GM19193 (cell line): ENCODE measurements around the gene IL18RAP.

Source experiments
- POLR2A ChIP-seq: IDR thresholded peaks from 4 replicates; pipeline ENCODE4 v1.6.1; 2011; ENCODE audit not compliant: insufficient read depth, insufficient read length; ENCODE audit errors: extremely low read depth

Gene IL18RAP

DNA sequence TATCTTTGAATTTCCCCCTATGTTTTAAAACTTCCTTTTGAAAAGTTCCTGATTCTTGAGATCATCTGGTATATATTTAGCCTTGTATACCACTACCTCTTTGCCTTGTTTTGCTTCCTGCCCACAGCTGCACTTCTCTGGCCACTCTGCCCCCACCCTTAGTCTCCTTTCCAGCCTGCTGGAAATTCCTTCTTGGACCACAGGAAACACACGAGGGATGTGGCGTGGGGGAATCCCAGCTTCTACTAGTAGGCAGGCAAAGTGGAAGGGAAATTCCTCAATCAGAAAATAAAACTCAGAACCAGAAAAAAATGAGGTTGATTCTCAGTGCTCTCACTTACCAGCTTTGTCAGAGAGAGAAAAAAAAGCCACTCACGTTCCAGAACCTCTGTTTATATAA, 13.4 kb downstream of the IL18RAP start:
- no peak for TF ChIP-seq POLR2A

DNA sequence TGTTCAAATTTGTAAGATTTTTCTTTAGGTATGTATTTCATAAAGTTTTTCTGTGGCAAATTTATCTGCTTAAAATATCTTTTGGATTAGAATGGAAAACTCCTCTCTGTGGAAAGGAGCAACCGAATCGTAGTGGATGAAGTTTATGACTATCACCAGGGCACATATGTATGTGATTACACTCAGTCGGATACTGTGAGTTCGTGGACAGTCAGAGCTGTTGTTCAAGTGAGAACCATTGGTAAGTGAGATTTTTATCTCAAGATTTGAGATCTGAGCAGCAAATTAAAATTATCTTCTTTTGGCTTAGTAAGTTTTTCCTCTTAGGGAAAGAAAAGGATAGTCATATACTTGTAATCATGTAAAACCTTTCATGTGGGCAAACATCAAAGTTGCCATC, 14.2 kb downstream of the IL18RAP start:
- no peak for TF ChIP-seq POLR2A

DNA sequence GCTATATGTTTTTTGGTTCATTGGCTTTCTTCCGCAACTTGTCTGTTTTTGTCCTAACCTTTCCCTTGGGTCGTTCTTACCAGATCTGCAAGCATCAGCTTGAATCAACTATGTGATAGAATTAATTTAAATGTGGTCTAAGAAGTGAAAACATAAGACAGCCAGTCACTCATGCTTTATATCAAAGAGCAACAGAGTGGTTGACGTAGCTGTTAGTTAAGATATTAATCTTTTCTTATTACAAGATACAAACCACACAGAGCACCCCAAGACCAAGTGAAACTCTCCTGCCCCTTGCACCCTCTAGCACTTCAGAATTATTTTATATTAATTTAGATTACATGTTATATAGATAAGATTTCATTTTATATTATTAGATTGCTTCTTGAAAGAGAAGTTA, 15.2 kb downstream of the IL18RAP start:
- no peak for TF ChIP-seq POLR2A

DNA sequence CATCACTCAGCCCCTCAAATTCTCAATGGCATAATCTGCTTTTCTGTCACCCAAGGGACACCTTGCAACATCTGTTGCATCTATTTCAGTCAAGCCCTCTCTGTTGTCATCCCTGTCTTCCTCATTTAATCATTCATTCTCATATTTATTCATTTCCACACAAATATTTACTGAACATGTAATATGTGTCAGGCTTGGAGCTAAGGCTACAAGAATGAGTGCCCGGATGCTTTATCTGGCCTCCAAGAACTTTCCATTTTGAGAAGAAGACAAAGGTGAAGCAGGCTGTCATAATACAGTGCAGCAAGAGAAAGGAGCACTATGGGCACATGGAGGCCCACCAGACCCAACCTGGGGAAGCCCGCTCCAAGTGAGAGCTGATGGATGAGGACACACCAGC, 15.6 kb downstream of the IL18RAP start:
- no peak for TF ChIP-seq POLR2A

DNA sequence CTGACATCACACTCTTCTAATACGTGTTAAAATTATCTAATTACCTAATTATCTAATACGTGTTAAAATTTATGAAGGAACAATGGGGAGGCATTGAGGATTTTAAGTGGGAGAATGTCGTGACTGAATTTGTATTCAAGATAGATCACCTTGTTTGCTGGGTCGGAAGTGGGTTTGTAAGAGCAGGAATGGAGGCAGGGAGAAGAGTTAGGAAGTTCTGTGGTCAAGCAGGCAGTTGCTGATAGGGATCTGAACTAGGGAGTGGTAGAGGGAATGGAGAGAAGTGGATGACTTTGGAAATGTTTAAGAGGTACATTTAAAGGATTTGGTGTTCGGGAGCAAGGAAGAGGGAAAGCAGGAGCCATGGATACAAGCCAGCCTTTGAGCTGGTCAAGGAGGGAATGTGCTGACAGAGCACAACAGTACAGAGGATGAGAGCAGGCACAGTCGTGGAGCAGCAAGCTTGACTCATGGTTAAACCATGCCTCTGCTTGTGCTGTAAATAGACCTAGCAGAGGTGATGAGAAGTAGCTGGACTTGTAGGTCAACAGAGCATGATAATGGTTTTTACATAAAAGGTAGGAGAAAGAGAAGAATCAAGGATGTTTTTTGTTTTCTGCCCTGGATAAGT, 16.2 kb downstream of the IL18RAP start:
- TF ChIP-seq POLR2A = no peak

DNA sequence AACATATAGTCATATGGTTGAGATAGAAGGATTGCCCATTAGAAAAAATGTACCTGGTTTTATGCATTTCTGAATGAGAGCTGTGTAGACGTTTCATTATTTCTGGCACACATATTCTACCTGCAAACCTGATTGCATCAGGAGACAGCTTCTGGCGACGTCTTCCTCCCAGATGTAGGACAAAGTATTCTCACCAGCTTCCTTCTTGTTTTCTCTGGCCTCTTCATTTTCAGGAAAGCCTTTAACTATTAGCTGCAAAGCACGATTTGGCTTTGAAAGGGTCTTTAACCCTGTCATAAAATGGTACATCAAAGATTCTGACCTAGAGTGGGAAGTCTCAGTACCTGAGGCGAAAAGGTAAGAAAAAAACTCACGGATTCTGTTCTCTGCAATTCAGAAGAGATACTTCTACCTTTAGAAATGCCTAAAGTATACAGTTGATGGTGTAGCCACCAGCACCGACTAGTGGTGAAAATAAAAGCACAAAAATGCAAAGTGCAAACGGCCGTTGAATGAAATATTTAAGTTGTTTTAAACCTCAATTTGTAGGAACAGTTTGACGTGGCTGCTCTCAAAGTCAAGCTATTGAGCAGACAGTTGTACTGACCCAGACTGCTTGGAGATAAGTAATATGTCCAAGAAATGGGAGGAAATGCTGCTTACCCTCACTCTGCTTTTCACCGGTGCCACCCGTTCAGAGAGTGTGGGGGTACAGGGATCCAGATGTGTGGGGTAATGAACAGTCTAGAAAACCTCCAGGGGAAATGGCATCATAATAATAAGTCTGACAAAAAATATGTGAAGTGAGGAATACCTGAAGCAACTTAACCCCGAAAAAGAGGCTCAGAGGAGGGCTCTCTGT, 20.2 kb downstream of the IL18RAP start:
- no peak for TF ChIP-seq POLR2A

DNA sequence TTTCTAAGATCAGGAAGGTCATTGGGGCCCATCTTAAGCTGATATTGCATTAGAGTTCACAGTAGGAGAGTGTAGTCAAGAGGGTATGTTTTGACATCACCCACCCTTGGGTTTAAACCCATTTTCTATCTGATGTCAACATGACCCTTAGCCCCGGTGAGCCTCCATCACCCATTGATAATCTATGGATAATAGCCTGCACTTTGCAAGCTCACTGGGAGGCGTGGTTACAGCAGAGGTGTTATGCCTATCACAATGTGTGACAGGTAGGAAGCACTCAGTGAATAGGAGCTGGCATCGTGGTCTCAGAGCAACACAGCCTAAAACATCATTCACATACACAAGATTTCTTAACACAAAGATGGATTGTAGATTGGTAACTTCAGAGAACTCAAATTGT, 21.3 kb downstream of the IL18RAP start:
- no peak for TF ChIP-seq POLR2A

DNA sequence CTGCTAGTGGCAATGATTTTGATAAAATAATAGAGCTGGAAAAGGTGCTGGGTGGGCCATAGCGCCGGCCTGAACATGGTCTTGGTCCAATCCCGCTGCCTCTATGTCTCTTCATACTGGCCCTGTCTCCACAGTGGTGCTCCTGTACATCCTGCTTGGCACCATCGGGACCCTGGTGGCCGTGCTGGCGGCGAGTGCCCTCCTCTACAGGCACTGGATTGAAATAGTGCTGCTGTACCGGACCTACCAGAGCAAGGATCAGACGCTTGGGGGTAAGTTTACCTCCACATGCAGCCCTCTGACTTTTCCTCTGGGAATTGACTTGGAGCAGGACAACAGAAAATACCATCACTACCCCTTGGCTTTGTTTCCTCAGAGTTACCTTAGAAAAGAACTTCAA, 24.0 kb downstream of the IL18RAP start:
- TF ChIP-seq POLR2A = no peak

DNA sequence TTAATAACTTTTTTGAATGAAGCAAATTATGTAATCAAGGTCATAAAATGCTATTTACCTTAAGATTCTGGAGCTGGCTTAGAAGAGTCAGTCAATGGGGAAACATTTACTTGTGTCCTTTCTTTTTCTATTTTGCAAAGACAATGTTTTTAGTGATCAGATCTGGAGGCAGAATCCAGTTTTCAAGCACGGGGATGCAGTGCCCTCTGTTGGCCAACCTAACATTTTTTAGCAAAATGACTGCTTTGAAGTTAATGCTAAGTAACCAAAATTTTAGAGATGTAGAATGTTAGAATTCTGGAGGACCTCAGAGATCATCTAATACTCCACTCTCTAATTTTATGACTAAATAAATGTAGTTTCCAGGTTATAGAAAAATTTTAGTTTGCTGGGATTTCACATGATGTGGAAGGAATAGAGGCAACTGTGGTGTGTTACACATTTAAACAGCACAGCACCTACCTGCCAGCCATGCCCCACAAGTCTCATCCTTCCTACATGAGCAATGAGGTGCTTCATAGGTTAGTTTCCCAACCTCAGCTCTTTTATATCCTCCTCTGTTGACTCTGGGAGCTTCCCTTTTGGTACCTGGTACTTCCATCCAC, 26.5 kb downstream of the IL18RAP start:
- TF ChIP-seq POLR2A = no peak

DNA sequence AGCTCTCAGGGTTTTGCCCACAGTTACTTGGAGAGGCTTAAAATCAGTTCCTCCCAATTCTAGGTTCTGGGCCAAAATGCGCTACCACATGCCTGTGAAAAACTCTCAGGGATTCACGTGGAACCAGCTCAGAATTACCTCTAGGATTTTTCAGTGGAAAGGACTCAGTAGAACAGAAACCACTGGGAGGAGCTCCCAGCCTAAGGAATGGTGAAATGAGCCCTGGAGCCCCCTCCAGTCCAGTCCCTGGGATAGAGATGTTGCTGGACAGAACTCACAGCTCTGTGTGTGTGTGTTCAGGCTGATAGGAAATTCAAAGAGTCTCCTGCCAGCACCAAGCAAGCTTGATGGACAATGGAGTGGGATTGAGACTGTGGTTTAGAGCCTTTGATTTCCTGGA, 29.0 kb downstream of the IL18RAP start:
- TF ChIP-seq POLR2A = no peak

DNA sequence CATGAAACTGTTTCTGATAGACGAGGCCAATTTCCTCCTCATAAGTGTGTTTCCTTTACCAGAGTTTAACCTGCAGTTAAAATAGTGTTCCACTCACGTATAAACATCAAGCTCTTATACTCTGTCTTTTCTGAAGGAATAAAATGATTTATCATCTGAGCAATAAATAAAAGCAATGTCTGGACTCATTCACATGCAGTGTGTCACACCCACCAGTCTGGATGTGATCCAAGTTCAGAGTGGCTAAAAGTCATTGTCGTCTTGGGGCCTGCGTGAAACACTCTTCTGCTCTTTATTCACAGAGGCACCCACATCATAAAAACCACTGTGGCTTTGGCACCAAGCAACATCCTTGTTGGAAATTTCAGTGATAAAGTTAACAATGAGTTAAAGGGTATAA, 30.5 kb downstream of the IL18RAP start:
- TF ChIP-seq POLR2A = no peak

DNA sequence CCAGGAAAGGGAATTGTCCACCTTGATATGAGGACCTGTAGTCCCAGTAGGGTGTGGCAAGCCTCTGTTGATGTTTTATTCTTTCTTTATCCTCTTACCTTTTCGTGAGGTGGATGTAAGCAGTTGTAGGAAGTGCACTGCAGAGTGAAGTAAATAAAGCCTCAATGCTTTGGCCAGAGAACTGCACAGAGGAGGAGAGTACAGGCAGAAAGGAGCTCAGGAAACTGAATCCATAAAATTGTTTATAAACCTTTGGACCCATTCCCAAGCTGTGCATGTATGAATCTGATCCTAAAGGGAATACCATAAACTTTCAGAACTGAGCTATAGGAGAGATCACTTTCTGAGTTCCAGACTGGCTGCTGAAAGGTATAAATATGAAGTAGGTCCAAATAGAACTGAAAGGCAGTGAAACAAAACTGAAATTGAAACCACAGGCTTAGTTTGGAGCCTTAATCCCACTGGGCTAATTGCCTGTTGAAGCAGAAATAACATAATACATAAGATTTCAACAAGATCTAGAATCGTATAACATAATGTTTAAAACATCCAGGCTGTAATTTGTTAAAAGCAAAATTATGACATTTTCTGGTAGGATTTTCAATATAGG, 32.2 kb downstream of the IL18RAP start:
- TF ChIP-seq POLR2A = no peak

DNA sequence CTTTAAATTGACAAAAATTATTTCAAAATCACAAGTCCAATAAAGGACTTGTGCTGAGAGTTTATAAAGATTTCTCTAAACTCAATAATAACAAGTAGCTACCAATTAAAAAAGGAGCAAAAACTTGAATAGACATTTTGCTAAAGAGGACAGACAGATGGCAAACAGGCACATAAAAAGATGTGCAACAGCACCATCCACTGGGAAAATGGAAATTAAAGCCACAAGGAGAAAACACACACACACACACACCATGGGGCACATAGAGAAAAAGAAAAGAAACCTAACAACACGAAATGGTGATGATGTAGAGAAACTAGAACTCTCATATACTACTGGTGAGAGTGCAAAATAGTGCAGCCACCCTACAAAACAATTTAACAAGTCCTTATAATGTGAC, 37.5 kb downstream of the IL18RAP start:
- TF ChIP-seq POLR2A = no peak

DNA sequence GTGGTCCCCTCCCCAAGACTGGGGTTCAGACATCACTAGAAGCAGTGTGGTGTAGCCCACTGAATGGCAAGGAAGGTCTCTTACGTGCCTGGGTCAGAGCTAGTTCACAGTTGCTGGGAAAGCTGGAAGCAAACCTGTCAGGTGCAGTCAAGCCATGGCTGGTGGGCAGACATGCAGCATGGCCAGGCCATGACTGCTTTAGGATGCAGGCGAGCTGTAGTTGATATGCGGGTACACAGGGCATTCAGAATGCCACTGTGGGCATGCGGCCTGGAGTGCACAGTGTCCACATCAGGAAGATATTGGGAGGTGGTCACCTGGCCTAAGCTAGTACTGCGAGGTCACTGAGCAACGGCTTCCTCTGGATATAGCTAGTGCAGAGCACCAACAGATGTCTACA, 38.2 kb downstream of the IL18RAP start:
- no peak for TF ChIP-seq POLR2A

DNA sequence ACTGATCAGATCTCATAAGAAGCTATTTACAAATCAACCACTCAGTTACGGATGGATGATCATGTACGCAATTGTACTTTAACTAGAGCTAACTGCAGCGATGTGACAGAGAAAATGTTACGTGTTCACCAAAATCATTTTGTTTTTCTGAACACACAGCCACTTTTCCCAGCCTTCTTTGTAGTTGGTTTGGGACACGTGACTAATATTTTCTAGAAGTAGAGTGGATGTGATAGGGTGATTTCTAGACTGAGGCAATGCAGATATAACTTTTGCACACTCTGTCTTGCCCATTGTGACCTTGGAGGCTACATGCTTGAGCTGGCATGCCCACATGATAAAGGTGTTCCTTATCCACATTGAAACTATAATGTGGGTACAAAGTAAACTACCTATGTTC, 40.2 kb downstream of the IL18RAP start:
- no peak for TF ChIP-seq POLR2A
